GM12875 (cell line): ENCODE results near the gene TRAF1.

Experiments
- H3K4me3 ChIP-seq: one replicate; pipeline ENCODE4 v1.5.1; 2011; ENCODE audit warnings: low read depth, low read length, control low read depth
- CTCF ChIP-seq: IDR thresholded peaks from 2 replicates; pipeline ENCODE4 v1.5.1; 2011; ENCODE audit warnings: low read depth, mild to moderate bottlenecking, control low read depth, inconsistent platforms, low read length, moderate library complexity, borderline replicate concordance; ENCODE audit not compliant: insufficient read depth

Gene TRAF1

GRCh38 chr9:120948824-120949223, 22.2 kb upstream of the TRAF1 start:
- H3K4me3 ChIP-seq = no peak overlapping the region
- no peak for TF ChIP-seq CTCF

GRCh38 chr9:120947222-120947621, 20.6 kb upstream of the TRAF1 start:
- no peak for TF ChIP-seq CTCF
- H3K4me3 ChIP-seq = no peak overlapping the region

- no peak for TF ChIP-seq CTCF
- H3K4me3 ChIP-seq = no peak overlapping the region
These were observed 19.7 kb upstream of the TRAF1 start for GRCh38 chr9:120946259-120946658.

GRCh38 chr9:120944948-120945347, 18.4 kb upstream of the TRAF1 start:
- H3K4me3 ChIP-seq = no peak overlapping the region
- TF ChIP-seq CTCF = no peak

GRCh38 chr9:120944434-120944843, 17.8 kb upstream of the TRAF1 start:
- H3K4me3 ChIP-seq = no peak overlapping the region
- no peak for TF ChIP-seq CTCF

- no peak for TF ChIP-seq CTCF
- no peak overlapping the region for H3K4me3 ChIP-seq
These were observed 15.8 kb upstream of the TRAF1 start for GRCh38 chr9:120942186-120943001.
